PFSK-1 (cell line): ENCODE data around the gene SLC8B1.

Experiments
- FOXP2 ChIP-seq: optimal IDR thresholded peaks from 2 replicates; pipeline ENCODE3; 2011; ENCODE audit warnings: borderline replicate concordance, control low read depth, inconsistent platforms; ENCODE audit not compliant: insufficient read depth; ENCODE audit errors: extremely low read length, extremely low read depth
- POLR2AphosphoS5 ChIP-seq: IDR thresholded peaks from 2 replicates; pipeline ENCODE4 v1.6.1; 2012; ENCODE audit warnings: low read depth, mild to moderate bottlenecking, control low read depth, low read length, moderate library complexity
- SIN3A ChIP-seq: IDR thresholded peaks from 2 replicates; pipeline ENCODE4 v1.6.1; 2012; ENCODE audit warnings: mild to moderate bottlenecking, low read length, moderate library complexity, borderline replicate concordance; ENCODE audit not compliant: insufficient read depth
- TAF1 ChIP-seq: IDR thresholded peaks from 2 replicates; pipeline ENCODE4 v1.6.1; 2012; ENCODE audit warnings: low read length, control low read depth, borderline replicate concordance; ENCODE audit not compliant: insufficient read depth
- TF ChIP-seq, protein P1 (sequence below), 2 experiments: IDR thresholded peaks; 2 replicates each; pipeline versions ENCODE4 v1.6.1 to v1.8.0; 2011 to 2012; ENCODE audit warnings: low read depth in 2 of 2, low read length in 2 of 2, control low read depth in 1 of 2, inconsistent platforms in 1 of 2, mild to moderate bottlenecking in 1 of 2, moderate library complexity in 1 of 2; ENCODE audit not compliant: insufficient read depth in 1 of 2

The SLC8B1 gene

DNA sequence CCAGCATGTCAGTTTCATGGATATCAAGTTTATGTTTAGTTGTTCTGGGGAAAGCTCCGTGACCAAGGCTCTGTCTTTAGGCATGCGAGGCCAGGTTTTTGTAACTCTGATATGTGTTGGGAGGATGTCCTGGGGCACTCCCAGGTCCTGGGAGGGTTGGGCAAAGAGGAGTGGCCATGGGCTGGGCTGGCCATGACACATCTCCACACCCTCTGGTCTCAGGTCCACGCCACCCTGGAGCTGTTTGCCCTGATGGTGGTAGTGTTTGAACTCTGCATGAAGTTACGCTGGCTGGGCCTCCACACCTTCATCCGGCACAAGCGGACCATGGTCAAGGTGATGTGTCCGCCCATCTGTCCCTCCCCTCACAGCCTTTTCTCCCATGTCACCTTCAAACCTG, 67.3 kb downstream of the SLC8B1 start:
- no peak for TF ChIP-seq POLR2AphosphoS5
- TF ChIP-seq, protein P1, sequence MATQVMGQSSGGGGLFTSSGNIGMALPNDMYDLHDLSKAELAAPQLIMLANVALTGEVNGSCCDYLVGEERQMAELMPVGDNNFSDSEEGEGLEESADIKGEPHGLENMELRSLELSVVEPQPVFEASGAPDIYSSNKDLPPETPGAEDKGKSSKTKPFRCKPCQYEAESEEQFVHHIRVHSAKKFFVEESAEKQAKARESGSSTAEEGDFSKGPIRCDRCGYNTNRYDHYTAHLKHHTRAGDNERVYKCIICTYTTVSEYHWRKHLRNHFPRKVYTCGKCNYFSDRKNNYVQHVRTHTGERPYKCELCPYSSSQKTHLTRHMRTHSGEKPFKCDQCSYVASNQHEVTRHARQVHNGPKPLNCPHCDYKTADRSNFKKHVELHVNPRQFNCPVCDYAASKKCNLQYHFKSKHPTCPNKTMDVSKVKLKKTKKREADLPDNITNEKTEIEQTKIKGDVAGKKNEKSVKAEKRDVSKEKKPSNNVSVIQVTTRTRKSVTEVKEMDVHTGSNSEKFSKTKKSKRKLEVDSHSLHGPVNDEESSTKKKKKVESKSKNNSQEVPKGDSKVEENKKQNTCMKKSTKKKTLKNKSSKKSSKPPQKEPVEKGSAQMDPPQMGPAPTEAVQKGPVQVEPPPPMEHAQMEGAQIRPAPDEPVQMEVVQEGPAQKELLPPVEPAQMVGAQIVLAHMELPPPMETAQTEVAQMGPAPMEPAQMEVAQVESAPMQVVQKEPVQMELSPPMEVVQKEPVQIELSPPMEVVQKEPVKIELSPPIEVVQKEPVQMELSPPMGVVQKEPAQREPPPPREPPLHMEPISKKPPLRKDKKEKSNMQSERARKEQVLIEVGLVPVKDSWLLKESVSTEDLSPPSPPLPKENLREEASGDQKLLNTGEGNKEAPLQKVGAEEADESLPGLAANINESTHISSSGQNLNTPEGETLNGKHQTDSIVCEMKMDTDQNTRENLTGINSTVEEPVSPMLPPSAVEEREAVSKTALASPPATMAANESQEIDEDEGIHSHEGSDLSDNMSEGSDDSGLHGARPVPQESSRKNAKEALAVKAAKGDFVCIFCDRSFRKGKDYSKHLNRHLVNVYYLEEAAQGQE (IDR thresholded peaks at IDR 0.05; ENCODE audit: insufficient read depth in 1 of 2, low read depth in 2 of 2, low read length in 2 of 2), result no peak
- TF ChIP-seq SIN3A, result no peak
- TF ChIP-seq FOXP2, result no peak
- TF ChIP-seq TAF1, result no peak

DNA sequence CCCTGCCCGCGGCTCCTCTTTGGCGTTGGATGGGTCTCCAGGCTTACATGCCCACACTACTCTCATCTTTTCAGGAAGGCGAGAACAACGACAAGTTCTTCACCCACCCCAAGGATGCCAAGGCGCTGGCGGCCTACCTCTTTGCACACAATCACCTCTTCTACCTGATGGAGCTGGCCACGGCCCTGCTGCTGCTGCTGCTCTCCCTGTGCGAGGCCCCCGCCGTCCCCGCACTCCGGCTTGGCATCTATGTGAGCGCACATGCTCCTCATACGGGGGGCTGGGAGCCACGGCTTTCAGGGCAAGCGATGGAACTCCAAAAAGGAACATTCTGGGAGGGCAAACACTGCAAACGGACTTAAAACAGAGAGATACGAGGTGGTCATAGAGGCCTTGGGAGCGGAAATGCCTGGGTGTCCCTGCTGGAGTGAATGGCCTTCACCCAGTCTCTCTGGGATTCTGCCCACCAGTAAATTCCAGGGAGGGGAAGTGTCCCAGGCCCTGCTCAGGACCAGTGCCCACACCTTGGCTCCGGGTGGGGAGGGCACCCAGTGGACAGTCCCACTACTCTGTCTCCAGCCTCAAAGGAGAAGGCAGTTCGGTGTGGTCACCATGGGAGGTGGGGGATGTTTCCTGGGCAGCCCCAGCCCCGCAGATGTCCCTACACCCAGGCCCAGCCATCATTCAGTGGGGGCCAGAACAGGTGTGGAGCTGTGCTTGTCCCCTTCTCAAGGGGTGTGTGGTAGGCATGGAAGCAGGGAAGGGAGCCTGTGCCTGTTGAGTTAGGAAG, 68.6 kb downstream of the SLC8B1 start:
- TF ChIP-seq FOXP2 (no peak), POLR2AphosphoS5 (no peak), TAF1 (no peak), SIN3A (no peak)
- TF ChIP-seq, protein P1 (IDR thresholded peaks at IDR 0.05; ENCODE audit: insufficient read depth in 1 of 2, low read depth in 2 of 2, low read length in 2 of 2), result no peak

DNA sequence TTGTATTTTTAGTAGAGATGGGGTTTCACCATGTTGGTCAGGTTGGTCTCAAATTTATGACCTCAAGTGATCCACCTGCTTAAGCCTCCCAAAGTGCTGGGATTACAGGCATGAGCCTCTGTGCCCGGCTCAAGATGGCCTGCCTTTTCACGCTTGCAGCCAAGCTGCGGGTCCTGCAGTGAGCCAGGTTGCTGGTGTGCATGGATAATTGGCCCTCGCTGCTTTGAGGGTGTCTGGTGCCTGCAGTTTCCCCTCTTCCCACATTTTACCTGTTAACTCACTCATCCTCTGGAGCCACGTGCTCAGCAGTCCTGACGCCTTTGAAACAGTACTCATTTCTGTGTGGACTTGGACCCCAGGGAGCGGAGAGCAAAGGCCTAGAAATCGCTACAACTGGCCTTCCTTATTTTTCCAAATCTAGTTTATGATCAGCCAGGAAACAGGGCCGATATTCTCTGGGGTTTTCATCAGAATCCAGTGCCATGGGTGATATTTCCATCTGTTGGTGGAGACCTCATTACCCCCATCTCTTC, 71.4 kb downstream of the SLC8B1 start:
- TF ChIP-seq FOXP2 (no peak), SIN3A (no peak), TAF1 (no peak), POLR2AphosphoS5 (no peak)
- TF ChIP-seq, protein P1 (IDR thresholded peaks at IDR 0.05; ENCODE audit: insufficient read depth in 1 of 2, low read depth in 2 of 2, low read length in 2 of 2), result no peak

DNA sequence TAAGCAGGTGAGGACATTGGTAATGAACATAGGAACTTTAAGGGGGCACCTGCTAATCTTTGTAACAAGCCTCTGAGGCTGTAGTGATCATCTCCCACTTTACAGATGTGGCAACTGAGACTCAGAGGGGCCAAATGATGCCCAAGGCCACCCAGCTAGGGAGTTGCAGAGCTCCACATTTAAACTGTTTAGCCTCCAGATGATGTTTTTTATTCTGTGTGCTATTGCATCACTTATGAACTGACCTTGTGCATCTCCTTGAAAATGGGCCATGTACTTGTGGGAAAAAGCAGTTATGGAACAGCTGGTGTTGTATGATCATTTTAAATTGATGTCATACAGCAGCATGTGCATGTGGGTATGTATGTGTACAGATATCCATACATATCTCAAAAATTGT, 72.2 kb downstream of the SLC8B1 start:
- no peak for TF ChIP-seq POLR2AphosphoS5
- no peak for TF ChIP-seq TAF1
- TF ChIP-seq, protein P1 (IDR thresholded peaks at IDR 0.05; ENCODE audit: insufficient read depth in 1 of 2, low read depth in 2 of 2, low read length in 2 of 2), result no peak
- TF ChIP-seq SIN3A, result no peak
- no peak for TF ChIP-seq FOXP2
